Trophoblast cell (in vitro differentiated cells and primary cell): Measurements from ENCODE around the gene DIP2B.

Experiments
- DNase-seq, 2 donors: peaks; one replicate each; pipeline ENCODE4 v3.0.0-alpha.2; 2016
- H2AFZ ChIP-seq: 2 replicates; pipeline ENCODE4 v1.6.1; 2013; ENCODE audit warnings: low read length, moderate library complexity, mild to moderate bottlenecking; ENCODE audit not compliant: insufficient read depth, poor library complexity
- H2AK5ac ChIP-seq: 2 replicates; pipeline ENCODE4 v1.6.1; 2013; ENCODE audit warnings: mild to moderate bottlenecking, low read length
- H2BK120ac ChIP-seq: 2 replicates; pipeline ENCODE4 v1.6.1; 2013; ENCODE audit warnings: low read length, mild to moderate bottlenecking, moderate library complexity; ENCODE audit not compliant: insufficient read depth, poor library complexity
- H2BK12ac ChIP-seq: 2 replicates; pipeline ENCODE4 v1.6.1; 2013; ENCODE audit warnings: mild to moderate bottlenecking, low read length, moderate library complexity
- H2BK5ac ChIP-seq: 2 replicates; pipeline ENCODE4 v1.6.1; 2013; ENCODE audit warnings: low read length, low read depth, moderate library complexity, mild to moderate bottlenecking; ENCODE audit not compliant: poor library complexity
- H3K14ac ChIP-seq: 2 replicates; pipeline ENCODE4 v1.6.1; 2013; ENCODE audit warnings: mild to moderate bottlenecking, low read length
- H3K18ac ChIP-seq: 2 replicates; pipeline ENCODE4 v1.6.1; 2013; ENCODE audit warnings: mild to moderate bottlenecking, low read length
- H3K23ac ChIP-seq: 2 replicates; pipeline ENCODE4 v1.6.1; 2013; ENCODE audit warnings: low read length
- H3K27ac ChIP-seq: 2 replicates; pipeline ENCODE4 v1.5.1; 2013; ENCODE audit warnings: low read depth, mild to moderate bottlenecking, inconsistent platforms, low read length, moderate library complexity
- H3K27me3 ChIP-seq: 2 replicates; pipeline ENCODE4 v1.6.1; 2013; ENCODE audit warnings: inconsistent platforms, mild to moderate bottlenecking, low read length, moderate library complexity; ENCODE audit not compliant: insufficient read depth
- H3K36me3 ChIP-seq, 2 experiments: 1 replicate in 1 of 2; 2 replicates in 1 of 2; pipeline ENCODE4 v1.6.1; 2013; ENCODE audit warnings: low read length in 2 of 2, mild to moderate bottlenecking in 2 of 2, moderate library complexity in 1 of 2; ENCODE audit not compliant: insufficient read depth in 2 of 2, control insufficient read depth in 1 of 2
- H3K4ac ChIP-seq: 2 replicates; pipeline ENCODE4 v1.6.1; 2013; ENCODE audit warnings: low read depth, mild to moderate bottlenecking, low read length, moderate library complexity
- H3K4me1 ChIP-seq, 2 experiments: 1 replicate in 1 of 2; 2 replicates in 1 of 2; pipeline ENCODE4 v1.6.1; 2013; ENCODE audit warnings: low read length in 2 of 2, mild to moderate bottlenecking in 2 of 2, moderate library complexity in 1 of 2; ENCODE audit not compliant: insufficient read depth in 2 of 2, control insufficient read depth in 1 of 2
- H3K4me2 ChIP-seq: 2 replicates; pipeline ENCODE4 v1.6.1; 2013; ENCODE audit warnings: inconsistent platforms, mild to moderate bottlenecking, low read length, moderate library complexity
- H3K4me3 ChIP-seq: 2 replicates; pipeline ENCODE4 v1.5.1; 2013; ENCODE audit warnings: mild to moderate bottlenecking, low read depth, low read length, inconsistent platforms
- H3K79me1 ChIP-seq: one replicate; pipeline ENCODE4 v1.6.1; 2013; ENCODE audit warnings: low read length
- H3K79me2 ChIP-seq: 2 replicates; pipeline ENCODE4 v1.6.1; 2013; ENCODE audit warnings: low read length, mild to moderate bottlenecking; ENCODE audit not compliant: control insufficient read depth, insufficient read depth, poor library complexity
- H3K9ac ChIP-seq: 2 replicates; pipeline ENCODE4 v1.6.1; 2013; ENCODE audit warnings: mild to moderate bottlenecking, low read length
- H3K9me3 ChIP-seq: 2 replicates; pipeline ENCODE4 v1.6.1; 2013; ENCODE audit warnings: low read depth, mild to moderate bottlenecking, control low read depth, inconsistent platforms, low read length; ENCODE audit not compliant: insufficient read depth
- H4K12ac ChIP-seq: 2 replicates; pipeline ENCODE4 v1.6.1; 2013; ENCODE audit warnings: low read depth, mild to moderate bottlenecking, low read length, moderate library complexity
- H4K8ac ChIP-seq: 2 replicates; pipeline ENCODE4 v1.6.1; 2013; ENCODE audit warnings: low read depth, mild to moderate bottlenecking, low read length, moderate library complexity
- H4K91ac ChIP-seq: one replicate; pipeline ENCODE4 v1.6.1; 2013; ENCODE audit warnings: low read depth, mild to moderate bottlenecking, low read length, moderate library complexity
- WGBS: extraction: QIAGEN DNeasy Blood & Tissue Kit; methylation state at CpG from one replicate; pipeline ENCODE4 v1.1.7; 2013; ENCODE audit warnings: missing lambda C conversion rate; ENCODE audit not compliant: insufficient read length, insufficient coverage; ENCODE audit errors: extremely low coverage; 5-methylcytosine and 5-hydroxymethylcytosine counted together

The DIP2B gene

GRCh38 chr12:50718760-50719159 lies 214.0 kb downstream of the DIP2B start:
- H2BK12ac ChIP-seq, result no peak overlapping the region
- no peak overlapping the region for H2BK120ac ChIP-seq
- no peak overlapping the region for H3K4me2 ChIP-seq
- H2BK5ac ChIP-seq, result no peak overlapping the region
- no peaks in the 10 kb centered on the region for H3K79me2 ChIP-seq
- no peak overlapping the region for H3K27ac ChIP-seq
- no peaks in the 10 kb centered on the region for H3K4me1 ChIP-seq
- no peak for DNase-seq
- H3K18ac ChIP-seq, result no peak overlapping the region
- no peak overlapping the region for H3K4ac ChIP-seq
- WGBS, result no CpG with 5 or more reads among the region's 2 CpGs
- peaks cover 35 to 47% of the 10 kb centered on the region in 2 experiments for H3K36me3 ChIP-seq
- H3K27me3 ChIP-seq, result no peaks in the 10 kb centered on the region
- no peak overlapping the region for H2AK5ac ChIP-seq
- no peaks in the 10 kb centered on the region for H3K9me3 ChIP-seq
- no peak overlapping the region for H3K4me3 ChIP-seq
- H3K23ac ChIP-seq, result no peak overlapping the region
- H4K8ac ChIP-seq, result no peak overlapping the region
- no peak overlapping the region for H4K91ac ChIP-seq
- H2AFZ ChIP-seq, result no peak overlapping the region
- H3K79me1 ChIP-seq, result no peaks in the 10 kb centered on the region
- no peak overlapping the region for H4K12ac ChIP-seq
- H3K9ac ChIP-seq, result no peak overlapping the region
- no peak overlapping the region for H3K14ac ChIP-seq

- Histone ChIP-seq H3K9ac (no peak overlapping the region), H2AFZ (no peak overlapping the region), H3K27me3 (no peaks in the 10 kb centered on the region), H2AK5ac (no peak overlapping the region), H2BK5ac (no peak overlapping the region), H2BK120ac (no peak overlapping the region), H4K91ac (no peak overlapping the region), H3K4me2 (no peak overlapping the region), H3K79me1 (no peaks in the 10 kb centered on the region), H4K12ac (no peak overlapping the region), H3K4me1 (no peaks in the 10 kb centered on the region), H3K18ac (no peak overlapping the region), H3K36me3 (peaks cover 33 to 54% of the 10 kb centered on the region in 2 experiments), H3K79me2 (no peaks in the 10 kb centered on the region), H2BK12ac (no peak overlapping the region), H3K23ac (no peak overlapping the region), H3K4me3 (no peak overlapping the region), H4K8ac (no peak overlapping the region), H3K14ac (no peak overlapping the region), H3K9me3 (no peaks in the 10 kb centered on the region), H3K4ac (no peak overlapping the region), H3K27ac (no peak overlapping the region)
- no peak for DNase-seq
- WGBS, result no CpG with 5 or more reads among the region's 3 CpGs
These were observed 215.3 kb downstream of the DIP2B start for GRCh38 chr12:50720085-50720484.

DNA sequence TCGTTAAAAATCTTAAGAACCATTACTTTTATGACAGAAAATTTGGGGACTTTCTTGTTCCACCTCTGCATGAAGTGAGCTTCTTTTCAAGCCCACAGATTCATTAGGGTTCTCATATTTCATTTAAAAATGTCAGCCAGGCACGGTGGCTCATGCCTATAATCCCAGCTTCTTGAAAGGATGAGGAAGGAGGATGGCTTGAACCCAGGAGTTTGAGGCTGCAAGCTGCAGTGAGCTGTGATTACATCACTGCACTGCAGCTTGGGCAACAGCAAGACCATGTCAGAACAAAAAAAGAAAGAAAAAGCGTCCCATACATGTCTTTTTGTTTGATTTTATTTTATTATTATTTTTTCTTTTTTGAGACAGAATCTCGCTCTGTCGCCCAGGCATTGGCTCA lies 215.7 kb downstream of the DIP2B start:
- no peak overlapping the region for H2BK120ac ChIP-seq
- no peak overlapping the region for H4K8ac ChIP-seq
- H3K79me1 ChIP-seq, result no peaks in the 10 kb centered on the region
- H3K4me2 ChIP-seq, result no peak overlapping the region
- no peak for DNase-seq
- no peak overlapping the region for H2BK12ac ChIP-seq
- H3K23ac ChIP-seq, result no peak overlapping the region
- H3K27me3 ChIP-seq, result no peaks in the 10 kb centered on the region
- no peak overlapping the region for H3K4me3 ChIP-seq
- H4K91ac ChIP-seq, result no peak overlapping the region
- H3K79me2 ChIP-seq, result no peaks in the 10 kb centered on the region
- no peak overlapping the region for H3K14ac ChIP-seq
- H3K27ac ChIP-seq, result no peak overlapping the region
- H3K36me3 ChIP-seq, result peaks cover 31 to 50% of the 10 kb centered on the region in 2 experiments
- no peak overlapping the region for H2AFZ ChIP-seq
- no peak overlapping the region for H3K4ac ChIP-seq
- no CpG with 5 or more reads among the region's 5 CpGs for WGBS
- no peak overlapping the region for H4K12ac ChIP-seq
- H3K4me1 ChIP-seq, result no peaks in the 10 kb centered on the region
- H2AK5ac ChIP-seq, result no peak overlapping the region
- no peaks in the 10 kb centered on the region for H3K9me3 ChIP-seq
- no peak overlapping the region for H2BK5ac ChIP-seq
- no peak overlapping the region for H3K9ac ChIP-seq
- H3K18ac ChIP-seq, result no peak overlapping the region

DNA sequence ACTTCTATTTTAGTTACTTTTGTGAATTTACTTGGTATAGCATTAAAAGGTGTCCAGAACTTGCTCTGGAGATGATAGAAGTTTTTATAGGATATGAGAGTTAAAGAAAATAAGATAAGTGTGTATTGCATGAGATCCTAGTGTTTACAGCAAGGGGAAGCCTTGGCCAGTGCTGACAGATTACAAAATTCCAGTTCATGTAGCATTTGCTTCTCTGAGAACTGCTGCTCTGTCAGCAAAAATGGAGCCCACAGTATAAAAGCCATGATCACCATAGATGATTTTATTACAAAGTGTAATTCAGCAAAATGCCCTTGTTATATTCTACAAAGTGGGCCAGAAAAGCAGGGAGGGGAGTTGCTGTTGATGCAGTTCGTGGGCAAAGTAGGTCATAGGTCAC lies 219.1 kb downstream of the DIP2B start:
- Histone ChIP-seq H3K9me3 (no peaks in the 10 kb centered on the region), H3K4me2 (no peak overlapping the region), H2BK5ac (no peak overlapping the region), H3K27ac (no peak overlapping the region), H3K27me3 (no peaks in the 10 kb centered on the region), H2BK12ac (no peak overlapping the region), H4K8ac (no peak overlapping the region), H3K4ac (no peak overlapping the region), H3K23ac (no peak overlapping the region), H3K18ac (no peak overlapping the region), H4K12ac (no peak overlapping the region), H2BK120ac (no peak overlapping the region), H3K79me2 (no peaks in the 10 kb centered on the region), H3K4me1 (no peaks in the 10 kb centered on the region), H4K91ac (no peak overlapping the region), H3K79me1 (no peaks in the 10 kb centered on the region), H2AFZ (no peak overlapping the region), H3K14ac (no peak overlapping the region), H3K36me3 (peaks cover 36 to 61% of the 10 kb centered on the region in 2 experiments), H3K9ac (no peak overlapping the region), H3K4me3 (no peak overlapping the region), H2AK5ac (no peak overlapping the region)
- DNase-seq, result no peak
- no CpG with 5 or more reads among the region's 1 CpG for WGBS
